ENCODE data around the gene HOXB13.
"Not testable (repeated sequence)": the region's sequence is repeated elsewhere in the genome, so short reads cannot be mapped to it uniquely, and the experiment has no call there.

The HOXB13 gene

DNA sequence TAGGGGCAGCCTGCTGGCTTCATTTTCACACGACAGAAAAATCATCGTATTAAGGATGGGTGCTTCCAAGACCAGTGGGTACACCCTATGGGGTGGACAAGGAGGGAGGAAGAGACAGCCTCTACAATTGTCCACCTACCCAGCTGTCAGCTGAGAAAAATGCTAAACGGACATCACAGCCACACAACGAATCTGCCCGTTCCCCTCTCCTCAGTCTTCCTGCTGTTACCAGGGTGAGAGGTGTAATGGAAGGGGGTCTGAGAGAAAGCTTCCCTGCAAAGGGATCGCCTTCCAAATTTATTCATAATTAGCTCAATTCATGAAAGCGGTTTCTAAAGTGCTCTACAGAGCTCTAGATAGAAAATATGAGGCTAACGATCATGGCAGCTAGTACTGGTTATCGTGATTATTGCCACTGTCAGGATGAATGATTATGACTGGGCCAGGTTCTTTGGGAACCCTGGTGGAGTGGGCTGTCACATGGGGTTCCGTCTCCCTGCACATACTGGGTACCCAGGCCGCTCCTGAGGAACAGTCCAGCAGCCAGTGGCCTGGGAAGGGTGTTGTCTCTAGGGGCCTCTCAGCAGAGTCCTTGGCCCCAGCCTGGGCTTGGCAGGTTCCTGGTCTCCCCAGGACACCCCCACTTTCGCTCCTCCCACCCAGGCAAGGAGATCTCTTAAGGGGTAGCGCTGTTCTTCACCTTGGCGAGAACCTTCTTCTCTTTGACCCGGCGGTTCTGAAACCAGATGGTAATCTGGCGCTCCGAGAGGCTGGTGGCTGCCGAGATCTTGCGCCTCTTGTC is 2.2 kb downstream of the HOXB13 start:
- DNase-seq = no peak

- DNase-seq = no peak
These were observed 3.1 kb downstream of the HOXB13 start for GRCh38 chr17:48725288-48726064.

GRCh38 chr17:48725004-48725287 is 3.6 kb downstream of the HOXB13 start:
- no peak for DNase-seq

GRCh38 chr17:48724251-48725003 is 4.1 kb downstream of the HOXB13 start:
- peak; percentile 33 for DNase-seq

GRCh38 chr17:48723423-48724250 is 4.9 kb downstream of the HOXB13 start:
- DNase-seq = no peak

GRCh38 chr17:48722915-48723422 is 5.6 kb downstream of the HOXB13 start, which contains the start of gene PRAC2:
TSS of gene PRAC2 (plus strand) at chr17:48723185. CDS start at chr17:48724411, 1,226 bp downstream.
- DNase-seq = no peak

- no peak for DNase-seq
These were observed 6.2 kb downstream of the HOXB13 start, which contains the start of gene PRAC1 for GRCh38 chr17:48722201-48722907. TSS of gene PRAC1 (minus strand) at chr17:48722518. CDS start at chr17:48722392, 126 bp downstream.

DNA sequence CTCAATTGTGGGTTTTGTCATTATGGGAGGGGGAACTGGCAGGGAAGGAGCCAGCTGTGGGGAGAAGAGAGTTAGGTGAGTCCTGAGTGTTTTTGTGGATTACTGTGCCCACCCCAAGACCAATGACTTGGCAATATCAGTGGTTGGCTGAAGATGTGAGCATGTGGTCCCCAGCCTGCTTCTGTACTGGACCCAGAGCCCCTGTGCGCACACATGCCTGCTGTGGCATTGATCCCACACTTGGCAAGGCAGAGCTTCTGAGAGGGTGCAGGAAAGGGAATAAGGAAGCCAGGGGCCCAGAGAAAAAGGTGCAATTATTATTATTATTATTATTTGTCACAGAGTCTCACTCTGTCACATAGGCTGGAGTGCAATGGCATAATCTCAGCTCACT is 7.5 kb downstream of the HOXB13 start:
- DNase-seq = no peak

DNA sequence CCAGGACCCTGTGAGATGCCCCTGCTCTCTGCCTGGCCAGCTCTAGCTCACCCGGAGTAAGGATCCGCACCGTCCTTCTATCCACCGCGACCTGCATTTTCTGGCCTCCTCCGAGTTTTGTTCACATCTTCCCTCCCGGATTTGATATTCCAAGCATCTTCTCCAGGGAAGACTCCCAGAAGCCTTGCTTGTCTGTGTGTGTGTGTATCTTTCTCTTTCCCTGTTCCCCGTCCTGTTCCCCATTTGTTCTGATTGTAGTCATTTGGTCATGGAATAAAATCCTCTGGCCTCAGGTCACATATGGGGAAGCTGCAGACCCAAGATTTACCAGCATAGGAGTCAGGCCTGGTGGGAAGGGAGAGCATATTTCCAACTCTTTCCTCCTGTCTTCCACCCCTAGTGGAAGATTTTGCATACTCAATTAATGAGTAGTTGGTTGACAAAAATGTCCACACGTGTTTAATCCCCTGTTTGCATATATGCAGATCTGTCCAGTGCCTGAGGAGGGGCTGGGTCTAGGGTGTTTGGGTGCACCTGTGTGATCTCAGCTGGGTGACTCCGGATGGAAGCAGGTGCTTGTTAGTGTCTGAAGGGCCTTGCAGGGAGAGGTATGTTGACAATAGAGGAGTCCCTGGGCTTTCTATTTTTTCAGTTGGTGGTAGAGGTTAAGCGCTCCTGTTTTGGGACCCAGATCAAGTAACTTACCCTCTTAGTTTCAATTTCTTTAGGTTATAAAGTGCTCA is 8.1 kb downstream of the HOXB13 start:
- DNase-seq = no peak

GRCh38 chr17:48719642-48720265 is 8.8 kb downstream of the HOXB13 start:
- no peak for DNase-seq

GRCh38 chr17:48718761-48719641 is 9.5 kb downstream of the HOXB13 start:
- DNase-seq = no peak

- no peak for DNase-seq
These were observed 10.3 kb downstream of the HOXB13 start for GRCh38 chr17:48718227-48718760.

DNA sequence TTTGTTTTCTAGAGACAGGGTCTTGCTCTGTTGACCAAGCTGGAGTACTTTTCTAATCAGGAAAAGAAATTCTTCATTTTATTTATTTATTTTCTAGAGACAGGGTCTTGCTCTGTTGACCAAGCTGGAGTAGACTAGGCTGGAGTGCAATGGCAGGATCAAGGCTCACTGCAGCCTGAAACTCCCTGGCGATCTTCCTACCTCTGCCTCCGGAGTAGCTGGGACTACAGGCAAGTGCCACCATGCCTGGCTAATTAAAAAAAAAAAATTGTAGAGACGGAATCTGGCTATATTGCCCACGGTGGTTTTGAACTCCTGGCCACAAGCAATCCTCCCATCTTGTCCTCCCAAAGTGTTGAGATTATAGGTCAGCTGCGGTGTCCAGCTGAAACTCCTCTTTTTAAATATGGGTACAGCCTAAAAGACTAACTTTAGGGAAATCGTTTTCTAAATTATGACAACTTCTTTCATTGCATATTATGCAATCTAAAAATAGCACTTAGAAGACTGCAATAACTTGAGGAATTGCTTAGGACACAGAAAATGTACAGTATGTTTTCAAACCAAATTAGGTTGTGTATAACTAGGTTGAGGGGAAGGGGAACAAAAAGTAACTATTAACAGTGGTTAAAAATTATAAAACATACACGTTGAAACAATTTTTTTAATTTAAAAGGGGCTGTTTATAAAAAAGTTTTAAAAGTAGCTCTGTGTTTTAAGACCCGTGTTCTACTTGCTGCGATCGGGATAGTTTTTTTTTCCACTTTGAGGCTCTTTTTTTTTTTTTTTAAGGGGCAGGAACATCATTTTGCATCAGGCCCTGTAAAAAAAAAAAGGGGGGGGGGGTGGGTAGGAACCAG is 11.0 kb downstream of the HOXB13 start:
- DNase-seq = no peak

- not testable (repeated sequence) for DNase-seq
These were observed 12.0 kb downstream of the HOXB13 start for GRCh38 chr17:48716549-48716948.

DNA sequence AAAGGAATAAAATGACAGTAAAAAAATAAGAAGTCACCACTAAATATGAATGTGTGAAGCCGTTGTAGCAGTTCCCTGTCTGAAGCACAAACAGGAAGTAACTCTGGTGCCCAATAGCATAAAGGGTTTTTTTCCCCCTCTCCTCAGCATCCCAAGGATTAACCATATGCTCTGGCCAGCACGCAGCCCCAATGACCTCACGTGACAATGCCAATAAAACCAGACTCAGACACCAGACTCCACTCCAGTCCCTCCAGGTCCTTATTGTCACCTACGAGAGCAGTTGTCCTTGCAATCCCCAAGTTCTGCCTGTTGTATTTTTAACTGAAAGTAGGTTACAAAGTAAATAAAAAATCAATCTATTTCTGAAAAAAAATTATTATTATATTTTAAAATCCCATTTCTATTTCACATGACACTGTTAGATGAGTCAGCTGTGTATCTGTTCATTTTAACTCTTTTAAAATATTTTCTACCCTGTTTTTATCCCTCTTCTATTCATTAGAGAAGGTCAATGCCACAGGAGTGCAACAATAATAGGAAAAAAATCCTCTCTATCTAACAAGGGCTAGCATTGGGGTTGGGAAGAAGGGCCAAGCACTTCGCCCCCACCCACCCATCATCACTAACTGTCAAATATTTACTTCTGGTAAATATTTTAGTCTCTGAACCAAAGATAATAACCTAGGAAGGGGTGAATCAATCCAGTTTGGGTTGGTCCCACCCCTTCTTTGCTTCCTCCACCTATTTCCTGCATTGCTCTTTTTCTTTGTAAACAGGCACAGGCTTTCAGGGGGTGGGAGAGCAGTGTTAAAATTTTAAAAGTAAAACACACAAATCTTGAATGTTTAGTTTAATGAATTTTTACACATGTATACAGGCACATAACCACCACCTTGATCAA is 12.8 kb downstream of the HOXB13 start:
- DNase-seq = no peak

DNA sequence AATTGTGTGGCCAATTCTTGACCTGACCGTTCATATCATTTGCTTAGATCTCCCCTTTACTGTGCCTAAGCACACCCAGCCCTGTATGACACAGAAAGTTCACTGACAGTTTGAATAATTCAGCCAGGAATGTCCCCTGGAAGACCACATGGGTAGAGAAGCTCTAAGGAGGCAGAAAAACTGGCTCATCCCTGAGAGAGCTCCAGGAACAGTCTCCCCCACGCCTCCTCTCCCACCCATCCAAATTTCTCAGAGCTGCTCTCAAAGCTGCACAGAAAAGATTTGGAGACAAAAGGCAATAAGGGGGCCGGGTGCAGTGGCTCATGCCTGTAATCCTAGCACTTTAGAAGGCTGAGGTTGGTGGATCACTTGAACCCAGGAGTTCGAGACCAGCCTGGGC is 17.4 kb downstream of the HOXB13 start:
- no peak for DNase-seq
